A549 treated with AZD9567 at 1 μM for 4 hours (cell line): ENCODE results near the gene POTEJ. TPM values are rescaled to one million over a fixed set of nuclear protein-coding genes. Genes with fewer than 3 reads are reported as not detected.

Experiments used
- total RNA-seq: library from RNA; stranded (reverse); fragments of 200-300 nt; extraction: Qiagen RNA extraction; gene quantifications from 5 replicates; pipeline ENCODE4 v1.2.3, GENCODE V29; 2022; ENCODE audit not compliant: insufficient read depth

Gene POTEJ
- not detected in 5 replicates for total RNA-seq

GRCh38 chr2:130611140-130611539 lies at the start of gene POTEJ:
POTEJ (plus strand) TSS chr2:130611440; CDS start chr2:130611533, 93 bp downstream.

DNA sequence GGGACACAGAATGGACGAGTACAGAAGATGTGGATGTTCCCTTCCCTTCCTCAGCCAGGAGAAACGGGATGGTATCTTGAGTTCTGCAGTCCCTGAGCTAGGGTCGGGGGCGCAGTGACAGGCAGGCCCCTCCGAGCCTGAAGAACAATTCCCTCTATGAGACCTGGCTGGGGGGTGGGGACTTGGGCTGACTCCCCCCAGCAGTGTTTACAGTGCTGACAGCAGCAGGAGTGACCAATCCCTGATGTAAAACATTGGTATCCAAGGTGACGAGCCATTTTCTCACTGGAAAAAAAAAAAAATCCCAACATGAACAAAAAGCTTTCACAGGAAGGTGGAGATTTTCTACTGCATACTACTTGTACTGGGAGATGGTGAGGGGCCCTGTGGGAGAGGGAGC lies 11.8 kb upstream of the POTEJ start, which contains the start of gene CFC1:
Gene CFC1, minus strand, starts transcription at position 183 of the 400 bp plus-strand sequence. CDS start 288 bp downstream, outside the sequence.

Other genes starting within 250 kb of the POTEJ start
- gene POTEI, start 102.1 kb upstream of the POTEJ start, total RNA-seq: 0.02 TPM in 1 of 5 replicates, not detected in the others
- gene CFC1B, start 90.2 kb upstream of the POTEJ start, total RNA-seq: not detected in 5 replicates
- gene CFC1, start 11.9 kb upstream of the POTEJ start, total RNA-seq: not detected in 5 replicates
- gene GPR148, start 117.6 kb downstream of the POTEJ start, total RNA-seq: not detected in 5 replicates
- gene AMER3, start 144.1 kb downstream of the POTEJ start, total RNA-seq: not detected in 5 replicates
- gene ARHGEF4, start 225.5 kb downstream of the POTEJ start, total RNA-seq: 8.6 to 11.5 TPM (median 8.9 TPM) in 5 replicates